H1 (cell line): ENCODE data around the gene CDKN2AIP. TPM values are rescaled to one million over a fixed set of nuclear protein-coding genes. Genes with fewer than 3 reads are reported as not detected.

Source experiments
- CTCF ChIA-PET: fragments of 300-600 bp; sonication (Branson Sonifier 250); formaldehyde crosslinking; loops from one replicate; lab custom pipeline; 2021; ENCODE audit not compliant: partially characterized antibody; lab: Charles Lee
- POLR2A ChIA-PET: fragments of 300-600 bp; sonication (Branson Sonifier 250); formaldehyde crosslinking; loops from one replicate; lab custom pipeline; 2021; ENCODE audit warnings: inconsistent platforms; ENCODE audit not compliant: partially characterized antibody; lab: Charles Lee
- DNase-seq, 2 experiments: peaks; one replicate each; pipeline versions ENCODE4 v3.0.0 to v3.0.0-alpha.2; 2010 to 2022; ENCODE audit warnings: low spot score in 2 of 2, low read depth in 1 of 2, mixed read lengths in 1 of 2
- FAIRE-seq: peaks from 2 replicates; lab custom pipeline; 2011; peaks lifted over from hg19 to GRCh38; lab: Jason Lieb, UNC
- H2AFZ ChIP-seq: 2 replicates; pipeline ENCODE4 v1.8.1; 2012; ENCODE audit warnings: low read length, inconsistent platforms
- H2AK5ac ChIP-seq: 2 replicates; pipeline ENCODE4 v1.6.1; 2013; ENCODE audit warnings: low read depth, low read length
- H2BK120ac ChIP-seq: replicated peaks from 2 replicates; pipeline ENCODE3; 2013; ENCODE audit warnings: low read depth, low read length, inconsistent platforms
- H2BK12ac ChIP-seq: 2 replicates; pipeline ENCODE4 v1.6.1; 2013; ENCODE audit warnings: low read depth, low read length
- H2BK15ac ChIP-seq: 2 replicates; pipeline ENCODE4 v1.6.1; 2013; ENCODE audit warnings: low read length
- H2BK20ac ChIP-seq: 2 replicates; pipeline ENCODE4 v1.6.1; 2013; ENCODE audit warnings: low read length
- H2BK5ac ChIP-seq: 2 replicates; pipeline ENCODE4 v1.6.1; 2013; ENCODE audit warnings: low read depth, low read length
- H3K14ac ChIP-seq: 2 replicates; pipeline ENCODE4 v1.6.1; 2013; ENCODE audit warnings: inconsistent platforms; ENCODE audit not compliant: insufficient read length
- H3K18ac ChIP-seq: 2 replicates; pipeline ENCODE4 v1.6.1; 2013; ENCODE audit warnings: low read length; ENCODE audit errors: extremely low read depth
- H3K23ac ChIP-seq: 2 replicates; pipeline ENCODE4 v1.6.1; 2013; ENCODE audit warnings: inconsistent platforms; ENCODE audit not compliant: insufficient read length
- H3K23me2 ChIP-seq: 2 replicates; pipeline ENCODE4 v1.6.1; 2013; ENCODE audit warnings: low read depth, low read length
- H3K27ac ChIP-seq: 2 replicates; pipeline ENCODE4 v1.6.1; 2011; ENCODE audit warnings: low read depth, low read length, inconsistent platforms
- H3K27me3 ChIP-seq, 4 experiments: replicated peaks in 1 of 4; 1 replicate in 1 of 4; 2 replicates in 3 of 4; pipeline versions ENCODE4 v1.6.1 to v1.8.1; 2011 to 2013; ENCODE audit warnings: low read length in 3 of 4, mild to moderate bottlenecking in 3 of 4, inconsistent platforms in 2 of 4, mixed read lengths in 2 of 4, moderate library complexity in 1 of 4; ENCODE audit not compliant: control insufficient read depth in 3 of 4, insufficient read depth in 3 of 4; ENCODE audit errors: extremely low read depth in 1 of 4
- H3K36me3 ChIP-seq, 4 experiments: 2 replicates each; pipeline versions ENCODE4 v1.6.1 to v1.8.1; 2011 to 2013; ENCODE audit warnings: mild to moderate bottlenecking in 4 of 4, low read length in 3 of 4, moderate library complexity in 2 of 4, control low read depth in 1 of 4, inconsistent platforms in 1 of 4; ENCODE audit not compliant: insufficient read depth in 4 of 4, control insufficient read depth in 2 of 4
- H3K4ac ChIP-seq: replicated peaks from 2 replicates; pipeline ENCODE3; 2013; ENCODE audit warnings: low read length, low read depth, mixed read lengths, inconsistent platforms; ENCODE audit not compliant: insufficient read length
- H3K4me1 ChIP-seq, 4 experiments: replicated peaks in 1 of 4; 1 replicate in 1 of 4; 2 replicates in 3 of 4; pipeline versions ENCODE4 v1.6.1 to v1.8.1; 2011 to 2013; ENCODE audit warnings: low read length in 3 of 4, inconsistent platforms in 2 of 4, mixed read lengths in 1 of 4; ENCODE audit not compliant: insufficient read depth in 4 of 4, control insufficient read depth in 3 of 4
- H3K4me2 ChIP-seq, 2 experiments: 2 replicates each; pipeline versions ENCODE4 v1.6.1 to v1.8.1; 2011 to 2013; ENCODE audit warnings: low read depth in 2 of 2, low read length in 2 of 2, control low read depth in 1 of 2, inconsistent platforms in 1 of 2, mild to moderate bottlenecking in 1 of 2; ENCODE audit not compliant: insufficient read depth in 1 of 2
- H3K4me3 ChIP-seq, 4 experiments: fragments of 200-600, 300-600 bp in 1 of 4; sonication (generic), shearing (Covaris generic), sonication (Bioruptor Twin) in 1 of 4; 2 replicates each; pipeline versions ENCODE4 v1.5.1 to v1.8.1; 2011 to 2016; ENCODE audit warnings: low read length in 4 of 4, low read depth in 3 of 4, control low read depth in 2 of 4, inconsistent platforms in 2 of 4, mild to moderate bottlenecking in 2 of 4, mixed read lengths in 1 of 4, moderate library complexity in 1 of 4; ENCODE audit not compliant: insufficient read depth in 2 of 4; ENCODE audit errors: extremely low read depth in 1 of 4
- H3K56ac ChIP-seq: replicated peaks from 2 replicates; pipeline ENCODE3; 2013; ENCODE audit warnings: low read depth, mild to moderate bottlenecking, mixed read lengths, low read length, inconsistent platforms; ENCODE audit not compliant: insufficient read length
- H3K79me1 ChIP-seq: 2 replicates; pipeline ENCODE4 v1.6.1; 2013; ENCODE audit warnings: low read depth, low read length, control low read depth
- H3K79me2 ChIP-seq, 2 experiments: 2 replicates each; pipeline versions ENCODE4 v1.6.1 to v1.8.1; 2012 to 2013; ENCODE audit warnings: low read length in 2 of 2, mild to moderate bottlenecking in 2 of 2, inconsistent platforms in 1 of 2; ENCODE audit not compliant: insufficient read depth in 2 of 2, control insufficient read depth in 1 of 2
- H3K9ac ChIP-seq, 4 experiments: replicated peaks in 1 of 4; 1 replicate in 1 of 4; 2 replicates in 3 of 4; pipeline versions ENCODE4 v1.6.1 to v1.8.1; 2011 to 2013; ENCODE audit warnings: low read depth in 3 of 4, low read length in 3 of 4, control low read depth in 2 of 4, mild to moderate bottlenecking in 2 of 4, moderate library complexity in 2 of 4, inconsistent platforms in 1 of 4; ENCODE audit errors: extremely low read depth in 1 of 4
- H3K9me3 ChIP-seq, 2 experiments: 2 replicates each; pipeline versions ENCODE4 v1.6.1 to v1.8.1; 2012 to 2013; ENCODE audit warnings: mild to moderate bottlenecking in 2 of 2, moderate library complexity in 2 of 2, control low read depth in 1 of 2, inconsistent platforms in 1 of 2, low read depth in 1 of 2, low read length in 1 of 2, mixed read lengths in 1 of 2; ENCODE audit not compliant: insufficient read depth in 2 of 2
- H4K20me1 ChIP-seq, 2 experiments: replicated peaks in 1 of 2; 2 replicates each; pipeline versions ENCODE3 to v1.8.1; 2011 to 2013; ENCODE audit warnings: inconsistent platforms in 2 of 2, low read length in 2 of 2, mild to moderate bottlenecking in 1 of 2; ENCODE audit not compliant: insufficient read depth in 2 of 2, control insufficient read depth in 1 of 2
- H4K5ac ChIP-seq: 2 replicates; pipeline ENCODE4 v1.6.1; 2013; ENCODE audit warnings: low read length, low read depth, mixed read lengths, inconsistent platforms; ENCODE audit not compliant: insufficient read length
- H4K8ac ChIP-seq: 2 replicates; pipeline ENCODE4 v1.8.0; 2013; ENCODE audit warnings: mild to moderate bottlenecking, moderate library complexity, low read length, inconsistent platforms; ENCODE audit not compliant: insufficient read depth; ENCODE audit errors: extremely low read depth
- H4K91ac ChIP-seq: replicated peaks from 2 replicates; pipeline ENCODE3; 2013; ENCODE audit warnings: low read length, mixed read lengths, inconsistent platforms; ENCODE audit not compliant: insufficient read length
- ASH2L ChIP-seq: fragments of 200-600, 300-600 bp; sonication (generic); IDR thresholded peaks from one replicate; pipeline ENCODE4 v1.7.1; 2017; ENCODE audit warnings: low read length
- FOSL1 ChIP-seq: IDR thresholded peaks from 2 replicates; pipeline ENCODE4 v1.6.1; 2011; ENCODE audit warnings: mild to moderate bottlenecking, low read depth, low read length, moderate library complexity; ENCODE audit not compliant: insufficient read depth
- POLR2AphosphoS5 ChIP-seq: IDR thresholded peaks from 2 replicates; pipeline ENCODE4 v1.6.1; 2011; ENCODE audit warnings: low read depth, low read length
- WGBS, 2 experiments: shearing (Covaris generic) in 1 of 2; methylation state at CpG; one replicate each; pipeline versions ENCODE4 v1.1.6 to v1.1.7; 2013 to 2015; ENCODE audit warnings: low lambda C conversion rate in 2 of 2, mixed read lengths in 2 of 2, inconsistent platforms in 1 of 2, low coverage in 1 of 2, missing lambda C conversion rate in 1 of 2; ENCODE audit not compliant: insufficient replicate concordance in 2 of 2, insufficient coverage in 1 of 2, insufficient read length in 1 of 2; ENCODE audit errors: extremely low coverage in 1 of 2, missing lambda C conversion rate in 1 of 2; 5-methylcytosine and 5-hydroxymethylcytosine counted together
- polyA plus RNA-seq, 7 experiments: library from polyadenylated mRNA; depleted of rRNA in 3 of 7; stranded (reverse) in 5 of 7; unstranded in 2 of 7; fragments of >200 nt in 5 of 7; fragments of 200-250 nt in 2 of 7; gene quantifications; 1 replicate in 5 of 7; 2 replicates in 1 of 7; 4 replicates in 1 of 7; pipeline versions ENCODE4 v1.2.1 to v1.2.3, GENCODE V29; 2011 to 2013; ENCODE audit warnings: missing spikeins in 2 of 7, mixed read lengths in 2 of 7
- total RNA-seq: library from RNA; stranded (reverse); fragmentation: NEBNext Ultra II Directional; extraction: Animal tissue kit (Norgen Biotek cat#: 25700); gene quantifications from 2 replicates; pipeline ENCODE4 v1.2.1, GENCODE V29; 2021

Gene CDKN2AIP
- total and polyA plus RNA-seq, 2 of the 8 experiments (the other 6 are each of a cell fraction or from before 2014, with no cell fraction given): 6.0 to 14.0 TPM

DNA sequence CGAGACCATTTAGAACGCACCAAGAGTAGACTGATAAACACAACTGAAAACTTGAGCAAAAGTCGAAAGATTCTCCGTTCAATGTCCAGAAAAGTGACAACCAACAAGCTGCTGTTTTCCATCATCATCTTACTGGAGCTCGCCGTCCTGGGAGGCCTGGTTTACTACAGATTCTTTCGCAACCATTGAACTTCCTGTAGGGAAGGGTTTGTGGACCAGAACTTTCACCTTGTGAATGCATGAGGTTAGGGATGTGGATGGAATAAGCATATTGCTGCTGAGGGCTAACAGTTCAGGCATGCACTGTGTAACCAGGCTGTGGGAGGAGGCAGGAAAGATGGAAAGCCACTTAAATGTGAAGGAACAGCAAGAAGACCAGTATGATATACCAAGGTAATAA lies 39.6 kb downstream of the CDKN2AIP start:
- no peak overlapping the region for H3K4me3 ChIP-seq
- no peak overlapping the region for H2AK5ac ChIP-seq
- H3K9me3 ChIP-seq: peaks cover 0 to 4% of the 10 kb centered on the region in 2 experiments; a peak in 1 of 4 replicates
- no peaks in the 10 kb centered on the region for H3K4me1 ChIP-seq
- no peak overlapping the region for H4K91ac ChIP-seq
- H3K18ac ChIP-seq: no peak overlapping the region
- ChIA-PET POLR2A (interaction anchor here (0.7 kb wide), 1 partner anchor 9 kb away, joined by 3 read pairs; no protein-coding TSS in a partner anchor), CTCF (interaction anchor here (0.6 to 1.4 kb wide), 3 partner anchors 10 to 616 kb away, joined by 3 to 5 read pairs (median 3); no protein-coding TSS in a partner anchor)
- H2BK5ac ChIP-seq: no peak overlapping the region
- H3K4ac ChIP-seq: no peak overlapping the region
- no peak for DNase-seq
- H3K27me3 ChIP-seq: no peaks in the 10 kb centered on the region
- H3K23me2 ChIP-seq: no peaks in the 10 kb centered on the region
- no peaks in the 10 kb centered on the region for H3K79me1 ChIP-seq
- no peak overlapping the region for H3K9ac ChIP-seq
- H2BK20ac ChIP-seq: no peak overlapping the region
- H2AFZ ChIP-seq: no peak overlapping the region
- no peak overlapping the region for H2BK15ac ChIP-seq
- H3K56ac ChIP-seq: no peak overlapping the region
- FAIRE-seq: no peak
- H4K5ac ChIP-seq: no peak overlapping the region
- H3K4me2 ChIP-seq: no peak overlapping the region
- H3K14ac ChIP-seq: no peak overlapping the region
- no peaks in the 10 kb centered on the region for H3K36me3 ChIP-seq
- H2BK120ac ChIP-seq: no peak overlapping the region
- no peak overlapping the region for H3K27ac ChIP-seq
- no peak overlapping the region for H3K23ac ChIP-seq
- 100% methylated on average over 7 of the region's 7 CpGs; no CpG with 5 or more reads in 1 of the 2 experiments for WGBS, 2 experiments
- H3K79me2 ChIP-seq: no peaks in the 10 kb centered on the region
- no peak overlapping the region for H2BK12ac ChIP-seq
- no peaks in the 10 kb centered on the region for H4K20me1 ChIP-seq
- H4K8ac ChIP-seq: no peak overlapping the region
- TF ChIP-seq ASH2L (no peak), FOSL1 (no peak), POLR2AphosphoS5 (no peak)
- TF ChIP-seq, all 59 proteins: peak for 0
